Left ventricle myocardium inferior (tissue), 1 donor: ENCODE results near the gene PPDPF. TPM values are rescaled to one million over a fixed set of nuclear protein-coding genes. Genes with fewer than 3 reads are reported as not detected.

ENCODE experiments used
- DNase-seq: peaks from one replicate; pipeline ENCODE4 v3.0.0-alpha.2; 2020
- H3K27ac ChIP-seq: fragments of 200-600 bp; replicated peaks from 2 replicates; pipeline ENCODE4 v1.8.0; 2021
- H3K27me3 ChIP-seq: fragments of 200-600 bp; 2 replicates; pipeline ENCODE4 v1.8.0; 2021; ENCODE audit warnings: low read depth
- H3K36me3 ChIP-seq: fragments of 200-600 bp; 2 replicates; pipeline ENCODE4 v1.8.0; 2021
- H3K4me1 ChIP-seq: fragments of 200-600 bp; 2 replicates; pipeline ENCODE4 v1.8.0; 2021
- H3K4me3 ChIP-seq: fragments of 200-600 bp; 2 replicates; pipeline ENCODE4 v1.8.0; 2021; ENCODE audit warnings: mild to moderate bottlenecking, moderate library complexity
- H3K9me3 ChIP-seq: fragments of 200-600 bp; replicated peaks from 2 replicates; pipeline ENCODE4 v1.8.0; 2021
- intact Hi-C: fragments of 100-400 bp; cut with micrococcal nuclease; formaldehyde crosslinking; loops from one replicate; pipeline ENCODE4 v1.11.0; 2022
- total RNA-seq: library from RNA; stranded (reverse); fragmentation: NEBNext Ultra II Directional; extraction: Animal tissue kit (Norgen Biotek cat#: 25700); gene quantifications from one replicate; pipeline ENCODE4 v1.2.1, GENCODE V29; 2021
- TF ChIP-seq, protein P1 (sequence below): fragments of 200-600 bp; IDR thresholded peaks from 2 replicates; pipeline ENCODE4 v1.8.0; 2021; ENCODE audit warnings: antibody characterized with exemption, mild to moderate bottlenecking, borderline replicate concordance
- donor health status: DM: no; HTN: yes; CAD: no; lungs with severe emphysema.

The PPDPF gene
- total RNA-seq, 1 donor from 2014 or later, result 371 TPM

DNA sequence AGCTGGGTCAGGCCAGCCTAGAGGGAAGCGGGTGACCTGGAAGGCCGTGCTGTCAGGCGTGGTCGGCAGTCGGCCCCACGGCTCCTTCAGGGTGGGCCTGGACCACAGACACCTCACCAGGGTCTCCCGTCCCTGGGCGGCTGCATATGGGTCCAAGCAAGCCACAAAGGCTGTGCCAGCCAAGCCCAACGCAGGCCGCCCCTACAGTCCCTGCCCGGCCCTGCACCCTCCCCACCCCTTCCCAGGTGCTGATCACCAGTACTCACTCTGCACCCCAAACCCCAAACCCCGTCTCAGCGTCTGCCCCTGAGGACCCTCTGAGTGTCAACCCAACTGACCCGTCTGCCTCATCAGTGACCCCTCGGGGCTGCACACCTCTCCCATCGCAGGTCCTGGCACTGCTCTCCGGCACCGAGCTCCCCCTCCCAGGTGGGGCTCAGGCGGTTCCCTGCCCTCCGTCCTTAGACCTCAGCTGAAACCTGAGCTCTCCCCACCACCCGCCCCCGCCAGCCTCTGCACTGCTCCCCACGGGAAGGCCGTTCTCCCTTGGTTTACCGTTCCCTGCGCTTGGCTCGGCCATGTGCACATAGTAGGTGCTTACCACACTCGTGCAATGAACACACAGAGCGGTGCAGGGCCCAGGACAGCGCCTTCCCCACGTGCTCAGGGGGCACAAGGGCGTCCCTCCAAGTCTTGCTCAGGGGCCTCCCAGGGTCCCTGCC, 1.5 kb upstream of the PPDPF start:
- Histone ChIP-seq H3K4me3 (peak overlapping the region; percentile 91), H3K27ac (peak overlapping the region; percentile 97)
- intact Hi-C loops, result no loop called here

DNA sequence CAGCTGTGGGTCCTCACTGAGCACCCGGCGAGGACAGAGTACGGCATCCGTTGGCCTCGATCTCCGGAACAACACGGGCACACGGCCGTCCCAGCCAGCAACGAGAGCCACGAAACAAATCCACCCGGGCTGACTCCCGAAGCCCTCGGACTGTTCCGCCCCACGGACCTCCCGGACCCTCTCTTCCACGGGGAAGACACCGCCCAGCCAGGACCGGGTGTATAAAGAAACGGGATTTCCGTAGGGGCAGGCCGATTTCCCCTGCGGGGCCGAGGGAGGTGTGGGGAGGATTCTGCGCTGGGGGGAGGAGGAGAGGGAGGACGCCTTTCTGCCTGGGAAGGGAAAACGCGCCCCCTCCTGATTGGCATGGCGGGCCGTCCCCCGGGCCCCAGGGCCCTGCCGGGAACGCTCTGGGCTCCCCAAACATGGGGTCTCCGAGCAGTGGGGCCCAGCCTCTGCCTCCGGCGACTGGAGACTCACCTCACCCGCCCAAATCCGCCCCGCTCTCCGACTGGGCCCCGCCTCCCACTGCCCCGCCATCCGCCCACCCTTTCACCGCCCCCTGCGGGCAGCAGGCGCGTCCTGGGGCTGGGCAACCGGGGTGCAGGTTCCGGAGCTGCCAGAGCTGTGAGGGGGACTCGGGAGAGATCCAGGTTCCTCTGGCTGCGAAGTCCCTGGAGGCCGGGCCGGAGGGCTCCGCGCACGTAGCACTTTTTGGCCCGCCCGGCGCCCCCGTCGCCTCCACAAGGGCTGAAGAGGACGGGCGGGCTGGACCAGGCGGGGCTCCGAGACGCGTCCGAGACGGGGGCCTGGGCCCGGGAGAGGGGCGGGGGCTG, 679 bp upstream of the PPDPF start:
- intact Hi-C loops, result no loop called here
- TF ChIP-seq, protein P1, sequence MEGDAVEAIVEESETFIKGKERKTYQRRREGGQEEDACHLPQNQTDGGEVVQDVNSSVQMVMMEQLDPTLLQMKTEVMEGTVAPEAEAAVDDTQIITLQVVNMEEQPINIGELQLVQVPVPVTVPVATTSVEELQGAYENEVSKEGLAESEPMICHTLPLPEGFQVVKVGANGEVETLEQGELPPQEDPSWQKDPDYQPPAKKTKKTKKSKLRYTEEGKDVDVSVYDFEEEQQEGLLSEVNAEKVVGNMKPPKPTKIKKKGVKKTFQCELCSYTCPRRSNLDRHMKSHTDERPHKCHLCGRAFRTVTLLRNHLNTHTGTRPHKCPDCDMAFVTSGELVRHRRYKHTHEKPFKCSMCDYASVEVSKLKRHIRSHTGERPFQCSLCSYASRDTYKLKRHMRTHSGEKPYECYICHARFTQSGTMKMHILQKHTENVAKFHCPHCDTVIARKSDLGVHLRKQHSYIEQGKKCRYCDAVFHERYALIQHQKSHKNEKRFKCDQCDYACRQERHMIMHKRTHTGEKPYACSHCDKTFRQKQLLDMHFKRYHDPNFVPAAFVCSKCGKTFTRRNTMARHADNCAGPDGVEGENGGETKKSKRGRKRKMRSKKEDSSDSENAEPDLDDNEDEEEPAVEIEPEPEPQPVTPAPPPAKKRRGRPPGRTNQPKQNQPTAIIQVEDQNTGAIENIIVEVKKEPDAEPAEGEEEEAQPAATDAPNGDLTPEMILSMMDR, result peak; percentile 57
- Histone ChIP-seq H3K9me3 (no peaks in the 10 kb centered on the region), H3K4me1 (peaks cover 46% of the 10 kb centered on the region), H3K27ac (peak overlapping the region; percentile 97), H3K27me3 (no peaks in the 10 kb centered on the region), H3K4me3 (peak overlapping the region; percentile 91), H3K36me3 (peaks cover 15% of the 10 kb centered on the region)
- DNase-seq, result peak; percentile 70

More for the DNA sequence above, 1.5 kb upstream of the PPDPF start:
- Histone ChIP-seq H3K36me3 (peaks cover 15% of the 10 kb centered on the region), H3K9me3 (no peaks in the 10 kb centered on the region), H3K4me1 (peaks cover 46% of the 10 kb centered on the region), H3K27me3 (no peaks in the 10 kb centered on the region)
- DNase-seq, result no peak
- TF ChIP-seq, protein P1, result no peak

DNA sequence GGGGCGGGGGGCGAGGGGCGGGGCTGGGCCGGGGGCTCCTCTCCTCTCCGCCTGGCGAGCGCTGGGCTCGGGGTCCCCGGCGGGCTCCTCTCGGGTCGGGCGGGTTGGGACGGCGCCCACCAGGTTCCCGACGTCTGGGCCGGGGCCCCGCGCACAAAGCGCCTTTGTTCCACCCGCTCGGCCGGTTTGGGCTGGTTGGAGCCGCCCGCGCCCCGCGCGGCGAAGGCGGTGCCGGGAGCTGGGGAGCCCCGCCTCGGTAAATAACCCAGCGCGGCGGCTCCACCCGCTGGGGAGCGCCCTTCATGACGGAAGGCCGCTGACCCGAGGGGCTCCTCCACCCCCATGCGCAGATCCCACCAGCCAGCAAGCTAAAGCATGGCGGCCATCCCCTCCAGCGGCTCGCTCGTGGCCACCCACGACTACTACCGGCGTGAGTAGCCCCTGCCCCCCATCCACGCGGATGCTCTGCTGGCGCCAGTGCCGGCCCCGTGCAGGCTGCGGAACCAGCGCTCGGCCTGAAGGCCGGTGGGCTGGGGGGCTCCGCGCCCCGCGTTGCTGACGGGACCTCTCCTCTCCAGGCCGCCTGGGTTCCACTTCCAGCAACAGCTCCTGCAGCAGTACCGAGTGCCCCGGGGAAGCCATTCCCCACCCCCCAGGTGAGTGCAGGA, 503 bp downstream of the PPDPF start:
- intact Hi-C loops, result no loop called here
- peak; percentile 67 for DNase-seq
- H3K27ac ChIP-seq, result peak overlapping the region; percentile 97

DNA sequence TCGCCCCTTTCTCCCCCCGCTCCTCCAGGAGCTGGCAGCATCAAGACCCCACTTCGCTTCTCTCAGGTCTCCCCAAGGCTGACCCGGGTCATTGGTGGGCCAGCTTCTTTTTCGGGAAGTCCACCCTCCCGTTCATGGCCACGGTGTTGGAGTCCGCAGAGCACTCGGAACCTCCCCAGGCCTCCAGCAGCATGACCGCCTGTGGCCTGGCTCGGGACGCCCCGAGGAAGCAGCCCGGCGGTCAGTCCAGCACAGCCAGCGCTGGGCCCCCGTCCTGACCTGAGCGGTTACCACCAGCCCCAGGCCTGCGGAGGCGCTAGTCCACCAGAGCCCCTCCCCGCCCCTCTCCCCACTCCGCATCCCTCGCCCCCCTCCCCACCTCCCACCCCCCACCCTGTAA, 1.0 kb downstream of the PPDPF start:
- Histone ChIP-seq H3K4me3 (peak overlapping the region; percentile 91), H3K4me1 (peaks cover 46% of the 10 kb centered on the region), H3K27ac (peak overlapping the region; percentile 97), H3K9me3 (no peaks in the 10 kb centered on the region), H3K36me3 (peaks cover 15% of the 10 kb centered on the region), H3K27me3 (no peaks in the 10 kb centered on the region)
- TF ChIP-seq, protein P1, result no peak
- intact Hi-C loops, result no loop called here
- DNase-seq, result no peak

More for the DNA sequence above, 503 bp downstream of the PPDPF start:
- peaks cover 46% of the 10 kb centered on the region for H3K4me1 ChIP-seq
- no peaks in the 10 kb centered on the region for H3K9me3 ChIP-seq
- H3K4me3 ChIP-seq, result peak overlapping the region; percentile 91
- no peaks in the 10 kb centered on the region for H3K27me3 ChIP-seq
- peaks cover 15% of the 10 kb centered on the region for H3K36me3 ChIP-seq
- TF ChIP-seq, protein P1, result peak; percentile 36

DNA sequence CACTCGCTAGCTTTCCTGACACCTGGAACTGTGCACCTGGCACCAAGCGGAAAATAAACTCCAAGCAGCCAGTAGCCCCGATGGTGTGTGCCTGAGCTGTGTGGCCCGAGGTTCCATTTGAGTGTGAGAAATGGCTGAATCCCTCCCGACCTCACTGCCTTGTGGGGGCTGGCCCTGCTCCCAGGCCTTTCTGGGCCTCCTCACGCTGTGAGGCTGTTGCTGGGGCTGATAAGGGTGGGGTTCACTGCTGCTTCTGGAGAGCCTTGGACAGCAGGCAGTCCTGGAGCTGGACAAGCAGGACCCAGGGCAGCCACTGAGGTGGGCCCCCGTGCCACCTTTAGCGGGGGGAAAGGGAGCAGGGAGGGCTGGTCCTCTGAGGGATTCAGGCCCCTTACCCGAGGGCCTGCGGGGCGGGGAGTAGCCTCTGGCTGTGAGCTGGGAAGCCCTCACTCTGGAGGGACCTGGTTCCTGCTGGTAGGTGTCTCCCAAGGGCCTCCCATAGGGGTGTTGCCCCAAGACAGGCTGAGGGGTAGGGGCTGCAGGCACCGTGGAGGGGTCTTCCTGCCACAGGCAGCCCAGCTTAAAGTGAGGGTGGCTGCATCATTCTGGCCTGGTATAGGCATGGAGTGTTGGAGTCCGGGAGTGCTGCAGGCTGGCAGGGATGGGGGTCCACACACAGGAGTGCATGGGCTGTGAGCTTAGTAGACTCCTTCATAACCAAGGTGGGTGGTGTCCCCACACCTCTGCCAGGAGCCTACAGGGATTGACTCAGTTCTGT, 1.7 kb downstream of the PPDPF start:
- Histone ChIP-seq H3K4me1 (peaks cover 46% of the 10 kb centered on the region), H3K4me3 (peak overlapping the region; percentile 91), H3K27me3 (no peaks in the 10 kb centered on the region), H3K36me3 (peaks cover 15% of the 10 kb centered on the region), H3K27ac (peak overlapping the region; percentile 36), H3K9me3 (no peaks in the 10 kb centered on the region)
- intact Hi-C loops, result no loop called here
- DNase-seq, result no peak
- TF ChIP-seq, protein P1, result no peak
